Erythroblast (primary cell): ENCODE data around the gene HSPBP1.

Experiments
- GATA1 ChIP-seq: IDR thresholded peaks from 2 replicates; pipeline ENCODE4 v1.6.1; 2011; ENCODE audit warnings: low read depth, mild to moderate bottlenecking, control low read depth, low read length, moderate library complexity
- POLR2A ChIP-seq: IDR thresholded peaks from 2 replicates; pipeline ENCODE4 v1.6.1; 2011; ENCODE audit warnings: mild to moderate bottlenecking, low read length

DNA sequence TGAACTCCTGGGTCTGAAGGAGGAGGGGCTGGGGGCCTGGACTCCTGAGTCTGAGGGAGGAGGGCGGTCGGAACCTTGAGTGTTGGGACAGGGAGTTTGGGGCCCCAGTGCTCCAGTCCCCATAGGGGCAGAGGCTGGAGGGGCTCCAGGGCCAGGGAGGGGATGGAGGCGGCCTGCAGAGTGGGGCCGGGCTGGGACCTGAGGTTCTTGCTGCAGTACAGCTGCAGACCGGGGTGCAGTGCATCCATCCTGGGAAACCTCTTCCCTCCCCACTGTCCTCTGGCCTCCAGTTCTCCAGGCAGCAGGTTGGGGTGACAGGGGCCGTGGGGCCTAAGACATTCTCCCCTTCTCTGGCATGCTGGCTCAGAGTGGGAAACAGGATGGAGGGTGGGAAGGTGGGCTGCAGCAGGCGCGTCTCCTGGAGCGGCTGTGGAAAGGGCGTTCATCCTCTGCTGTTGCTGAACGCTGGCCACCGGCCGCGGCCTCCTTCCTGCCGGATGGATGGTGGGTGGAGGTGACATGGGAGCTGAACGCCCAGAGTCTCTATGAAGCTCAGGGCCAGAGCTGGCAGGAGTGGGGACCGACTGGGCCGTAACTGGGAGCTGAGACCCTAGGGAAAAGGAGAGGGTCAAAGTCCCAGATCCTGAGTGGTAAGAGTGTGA, 5.5 kb upstream of the HSPBP1 start:
- TF ChIP-seq POLR2A, result no peak
- TF ChIP-seq GATA1, result no peak
